Activated CD4-positive, alpha-beta T cell treated with anti-CD3 and anti-CD28 coated beads, Interleukin-2, amount 50 U/mL, for 1 hour (primary cell): ENCODE data around the gene RGS7BP.

Source experiments
- DNase-seq: peaks from one replicate; pipeline ENCODE4 v3.0.0-alpha.2; 2020

RGS7BP gene

DNA sequence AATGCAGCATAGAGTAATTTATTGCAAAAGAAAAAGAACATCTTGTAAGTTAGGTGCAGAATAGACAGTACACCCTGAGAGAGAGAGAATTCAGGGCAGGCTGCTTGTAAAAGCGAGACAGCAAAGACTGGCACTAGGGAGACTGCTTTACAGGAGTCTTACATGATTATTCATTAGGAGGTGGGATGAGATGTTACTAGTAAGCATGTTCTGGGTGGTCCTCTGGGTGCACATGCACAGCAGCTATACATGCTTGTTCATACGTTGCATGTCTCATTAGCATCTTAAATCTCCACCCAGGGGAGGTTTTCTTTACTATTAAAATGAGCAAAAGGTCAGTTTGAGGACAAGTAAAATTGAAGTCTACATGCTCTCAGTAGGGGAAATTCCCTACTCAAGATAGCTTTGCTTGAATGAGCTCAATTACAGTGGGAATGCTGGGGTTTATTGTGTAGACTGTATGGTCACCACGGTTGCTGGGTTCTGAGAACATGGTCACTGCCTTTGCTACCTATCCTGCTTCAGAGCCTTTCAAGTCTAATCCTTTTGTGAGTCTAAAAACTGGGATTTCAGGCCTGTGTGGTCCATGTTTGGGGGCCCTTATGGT, 60.6 kb downstream of the RGS7BP start:
- DNase-seq, result no peak

DNA sequence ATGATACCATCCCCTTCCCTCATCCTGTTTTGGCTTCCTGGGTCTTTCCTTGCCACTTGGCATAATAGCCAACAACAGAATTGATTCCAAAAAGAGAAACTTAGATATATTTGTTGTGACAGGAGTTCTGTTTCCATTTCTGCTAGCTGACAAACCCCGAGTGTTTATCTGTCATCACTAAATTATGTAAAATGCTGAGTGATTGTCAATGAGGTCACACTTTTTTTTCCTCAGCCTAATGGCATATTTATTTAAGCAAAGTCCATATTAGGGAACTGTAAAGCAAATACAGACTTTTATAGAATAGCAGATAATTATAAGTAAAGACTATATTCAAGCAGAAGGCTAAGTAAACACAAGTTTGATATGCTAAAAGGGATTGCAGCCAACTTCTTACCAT, 64.0 kb downstream of the RGS7BP start:
- no peak for DNase-seq

DNA sequence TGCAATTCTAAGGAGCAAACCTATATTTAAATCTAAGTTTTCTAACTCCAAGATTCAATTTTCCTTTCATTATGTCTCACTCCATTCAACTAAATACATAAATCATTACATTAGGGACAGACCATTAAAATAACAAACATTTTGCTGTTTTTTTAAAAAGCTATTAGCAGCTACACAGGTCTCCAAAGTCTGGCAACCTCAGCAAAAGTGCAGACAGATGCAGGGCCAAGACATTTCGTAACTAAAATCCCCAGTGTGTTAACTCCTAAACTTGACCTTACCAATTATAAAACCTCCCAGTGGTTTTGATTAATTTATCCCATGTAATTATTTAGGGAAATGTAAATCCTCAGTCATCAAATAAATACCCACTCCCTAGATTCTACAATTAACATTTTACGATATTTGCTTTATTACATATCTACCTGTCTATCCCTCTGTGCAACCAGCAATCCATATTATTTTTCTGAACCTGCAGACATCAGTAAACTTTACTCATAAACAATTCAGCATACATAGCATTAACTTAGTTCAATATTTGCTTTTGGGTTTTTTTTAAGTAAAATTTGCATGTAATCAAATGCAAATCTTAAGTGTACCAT, 64.7 kb downstream of the RGS7BP start:
- DNase-seq, result no peak

DNA sequence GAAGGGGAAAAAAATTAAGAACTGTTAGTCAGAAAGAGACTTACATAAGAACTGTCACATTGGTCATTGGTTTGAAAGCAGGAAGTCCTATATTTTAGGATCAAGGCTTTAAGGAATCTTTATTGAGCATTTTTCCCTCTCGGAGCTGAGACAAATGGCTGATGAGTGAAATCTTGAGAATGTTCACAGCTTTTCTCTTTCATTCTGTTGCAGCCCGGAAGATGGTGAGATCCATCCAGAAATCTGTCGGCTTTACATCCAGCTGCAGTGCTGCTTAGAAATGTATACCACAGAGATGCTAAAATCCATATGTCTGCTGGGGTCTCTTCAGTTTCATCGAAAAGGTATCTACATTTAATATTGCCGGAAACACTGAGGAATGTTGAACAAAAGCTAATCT, 69.7 kb downstream of the RGS7BP start:
- DNase-seq, result no peak

DNA sequence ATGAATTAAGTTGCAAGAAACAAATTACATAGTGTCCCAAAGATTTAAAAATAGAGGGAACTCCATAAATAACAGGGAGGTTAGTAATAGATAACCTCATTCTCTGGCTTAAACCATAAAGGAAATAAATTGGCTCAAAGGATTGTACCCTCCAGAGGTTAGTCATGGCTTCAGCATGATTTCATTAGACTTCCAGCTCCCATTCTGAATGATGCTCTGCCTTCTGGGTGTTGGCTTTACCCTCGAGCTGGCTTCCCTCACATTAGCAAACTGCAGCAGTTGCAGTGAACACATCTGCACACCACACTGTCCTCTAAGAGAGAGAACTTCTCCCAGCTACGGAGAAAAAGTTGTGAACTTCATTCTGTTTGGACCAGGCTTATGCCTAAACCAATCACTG, 70.4 kb downstream of the RGS7BP start:
- no peak for DNase-seq

DNA sequence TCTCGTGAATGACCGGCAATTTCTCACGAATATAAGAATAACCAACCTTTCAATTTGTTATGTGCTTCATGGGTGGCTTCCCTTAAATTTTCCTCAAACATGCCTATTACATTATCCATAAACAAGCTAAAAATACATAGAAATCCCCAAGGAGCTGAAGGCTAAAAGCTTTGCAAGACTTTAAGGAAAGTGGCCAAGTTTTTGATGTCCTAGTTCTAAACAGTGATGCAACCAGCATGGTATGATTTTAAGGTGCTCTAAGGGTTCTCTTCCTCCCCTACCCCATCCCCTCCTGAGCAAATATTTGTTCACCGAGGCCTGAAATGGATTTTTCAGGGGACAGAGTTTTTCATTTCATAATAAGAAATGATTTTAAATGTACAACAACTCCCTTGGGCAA, 79.8 kb downstream of the RGS7BP start:
- DNase-seq, result no peak

DNA sequence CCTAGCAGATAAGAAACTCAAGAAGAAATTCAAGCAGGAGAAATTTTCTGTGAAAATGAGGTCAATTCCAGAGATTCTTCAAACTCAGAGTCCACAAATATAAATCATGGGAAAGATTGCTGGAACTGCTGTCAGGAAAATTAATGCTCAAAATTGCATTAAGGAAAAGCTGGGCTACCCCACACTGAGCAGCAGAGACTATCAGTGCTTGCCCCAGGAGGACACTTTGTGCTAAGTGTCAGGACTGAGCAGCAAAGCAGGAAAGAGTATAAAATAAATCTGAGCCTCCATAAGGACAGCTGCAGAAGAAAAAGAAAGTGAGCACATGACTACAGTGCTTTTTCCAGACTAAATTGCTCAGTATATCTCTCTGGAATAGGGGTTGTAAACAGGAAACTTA, 81.6 kb downstream of the RGS7BP start:
- no peak for DNase-seq

DNA sequence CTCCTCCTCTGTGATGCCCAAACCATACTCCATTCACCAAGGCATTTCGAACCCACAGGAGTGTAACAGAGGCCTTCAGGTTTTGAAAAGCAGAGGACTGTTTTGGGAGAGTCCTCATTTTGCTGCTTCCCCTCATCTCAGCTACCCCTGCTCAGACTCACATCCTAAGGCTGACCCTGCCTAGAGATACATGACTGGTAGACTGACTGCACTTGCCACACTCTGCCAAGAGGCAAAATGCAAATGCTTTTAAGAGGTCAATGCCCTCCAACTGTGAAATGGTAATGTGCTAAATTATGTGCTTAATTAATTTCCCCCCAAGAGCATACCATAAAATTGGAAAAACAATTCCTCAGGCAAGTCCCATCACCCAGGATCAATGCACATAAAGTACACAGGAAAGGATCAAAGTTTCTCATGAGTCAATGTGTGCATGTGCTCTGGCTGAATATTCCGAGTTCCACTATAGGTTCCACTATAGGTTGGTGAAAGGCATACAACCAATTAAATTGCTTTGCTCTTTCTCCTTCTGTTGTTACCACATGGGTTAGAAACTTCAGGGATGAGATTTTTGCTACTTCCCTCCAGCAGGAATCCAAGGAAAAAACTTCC, 87.0 kb downstream of the RGS7BP start:
- DNase-seq, result no peak

DNA sequence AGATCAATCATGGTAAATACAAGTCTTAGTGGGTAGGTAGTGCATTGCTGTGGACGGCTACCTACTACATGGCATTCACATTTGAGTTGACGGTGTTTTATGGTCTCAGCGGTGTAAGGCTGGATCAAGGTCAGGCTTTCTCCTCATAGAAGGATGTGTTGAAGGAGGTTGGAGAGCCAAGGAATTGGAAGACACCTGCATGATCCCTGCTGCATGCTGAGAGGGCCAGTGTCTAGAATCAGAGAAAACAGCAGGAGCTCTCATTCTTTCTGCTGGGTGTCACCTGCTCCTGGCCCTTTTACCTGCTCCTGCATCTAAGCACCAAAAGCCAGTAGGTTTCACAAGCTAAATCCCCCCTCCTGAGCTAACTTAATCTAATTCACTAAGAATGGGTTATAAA, 88.2 kb downstream of the RGS7BP start:
- no peak for DNase-seq

DNA sequence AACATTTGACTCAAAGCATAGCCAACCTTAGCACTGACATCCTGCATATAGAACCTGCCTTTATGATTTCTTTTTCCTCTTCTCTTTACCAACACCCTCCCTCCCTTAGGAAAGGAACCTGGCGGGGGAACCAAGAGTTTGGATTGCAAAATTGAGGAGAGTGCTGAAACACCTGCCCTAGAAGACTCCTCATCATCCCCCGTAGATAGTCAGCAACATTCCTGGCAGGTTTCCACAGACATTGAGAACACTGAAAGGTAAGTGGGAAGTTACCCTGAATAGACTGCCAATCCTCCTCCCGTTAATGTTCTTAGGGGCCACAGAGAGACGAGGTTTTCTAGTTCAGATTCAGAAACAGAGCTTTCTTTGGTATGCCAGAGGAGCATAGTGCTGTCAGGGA, 88.8 kb downstream of the RGS7BP start:
- no peak for DNase-seq

DNA sequence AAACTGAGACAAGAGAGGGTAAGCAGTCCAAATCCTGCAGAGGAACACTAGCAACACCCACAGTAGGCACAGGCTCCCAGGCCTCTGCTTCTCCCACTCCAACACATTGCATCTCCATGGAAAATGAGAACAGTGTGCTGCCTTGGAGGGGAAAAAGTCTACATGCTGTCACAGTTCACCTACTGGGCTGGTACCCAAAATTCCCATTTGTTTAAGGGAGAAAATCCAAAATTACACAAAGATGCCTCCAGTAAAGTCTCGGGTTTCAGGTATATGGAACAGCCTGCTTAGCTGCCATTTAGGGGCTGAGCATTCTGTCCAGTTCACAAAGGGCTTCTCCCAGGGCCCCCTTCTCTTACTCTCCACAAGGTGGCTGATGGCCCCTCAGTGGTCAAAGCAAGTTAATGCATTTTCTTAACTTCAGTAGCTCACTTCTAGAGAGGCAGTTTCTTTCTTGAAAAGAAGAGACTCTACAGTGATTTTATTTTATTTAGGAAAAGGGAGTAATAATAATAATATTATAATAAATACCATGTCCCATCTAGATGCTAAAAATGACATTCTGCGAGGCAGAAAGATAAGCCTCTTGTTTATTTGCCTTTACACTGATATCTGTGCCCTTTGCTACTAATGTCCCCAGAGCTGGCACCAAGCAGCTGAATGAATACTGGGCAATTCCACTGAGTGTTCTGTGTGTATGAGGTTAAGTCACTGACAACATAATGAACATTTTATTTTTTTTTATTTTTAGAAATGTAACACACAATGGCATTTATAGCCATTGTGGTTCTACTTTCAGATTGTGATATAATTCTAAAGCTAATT, 89.4 kb downstream of the RGS7BP start:
- DNase-seq, result no peak

DNA sequence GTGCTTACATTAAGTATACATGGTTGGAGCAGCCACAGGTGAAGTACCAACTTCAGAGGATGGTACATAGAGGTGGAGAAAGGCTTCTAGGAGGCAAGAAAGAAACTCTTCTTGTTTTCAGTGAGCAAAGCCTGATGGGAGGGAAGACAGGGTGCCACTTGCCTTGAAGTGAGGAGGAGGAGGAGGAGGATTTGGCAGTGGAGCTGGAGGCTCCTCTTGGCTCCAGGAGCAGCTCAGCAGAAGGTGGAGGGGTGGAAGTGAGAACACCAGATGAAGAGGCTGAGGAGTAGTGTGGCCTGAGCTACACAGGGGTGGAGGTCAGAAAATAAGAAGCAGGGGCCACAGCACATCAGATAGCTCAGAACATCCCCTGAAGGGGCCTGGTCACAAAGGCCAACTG, 93.4 kb downstream of the RGS7BP start:
- no peak for DNase-seq

DNA sequence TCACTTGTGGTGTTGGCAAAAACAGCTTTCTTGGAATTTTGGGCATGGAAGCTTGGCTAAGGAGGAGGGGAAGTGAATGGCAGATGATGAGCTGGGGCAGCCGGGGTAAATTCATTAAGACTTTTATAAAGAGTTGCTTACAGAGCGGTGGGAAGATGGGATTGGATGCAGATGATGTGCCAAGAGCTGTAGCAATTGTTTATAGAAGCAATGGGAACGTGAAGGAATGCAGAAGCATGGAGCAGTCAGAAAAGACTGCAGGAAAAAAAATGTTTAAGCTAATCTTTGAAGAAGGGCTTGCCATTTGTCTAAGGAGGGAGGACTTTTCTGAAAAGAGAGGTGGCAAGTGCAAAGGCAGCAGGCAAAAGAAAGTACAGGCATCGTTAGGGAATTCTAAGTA, 97.9 kb downstream of the RGS7BP start:
- no peak for DNase-seq

DNA sequence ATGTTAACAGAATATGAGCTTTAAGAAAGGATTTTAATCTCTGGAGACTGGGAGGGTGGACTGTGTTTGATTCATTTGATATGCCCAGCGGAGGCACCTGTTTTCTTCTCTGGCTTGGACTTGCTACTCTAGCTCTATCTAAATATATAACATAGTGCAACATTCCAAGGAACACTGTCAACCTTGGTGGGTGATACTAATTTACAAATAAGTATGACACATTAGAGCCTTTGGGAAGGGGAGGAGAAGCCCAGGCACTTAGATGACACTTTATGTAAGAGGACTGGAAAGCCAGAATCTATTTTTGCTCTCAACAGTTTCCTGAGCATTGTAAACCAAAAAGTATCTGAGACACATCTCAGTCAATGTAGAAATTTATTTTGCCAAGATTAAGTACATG, 101.1 kb downstream of the RGS7BP start:
- DNase-seq, result no peak

DNA sequence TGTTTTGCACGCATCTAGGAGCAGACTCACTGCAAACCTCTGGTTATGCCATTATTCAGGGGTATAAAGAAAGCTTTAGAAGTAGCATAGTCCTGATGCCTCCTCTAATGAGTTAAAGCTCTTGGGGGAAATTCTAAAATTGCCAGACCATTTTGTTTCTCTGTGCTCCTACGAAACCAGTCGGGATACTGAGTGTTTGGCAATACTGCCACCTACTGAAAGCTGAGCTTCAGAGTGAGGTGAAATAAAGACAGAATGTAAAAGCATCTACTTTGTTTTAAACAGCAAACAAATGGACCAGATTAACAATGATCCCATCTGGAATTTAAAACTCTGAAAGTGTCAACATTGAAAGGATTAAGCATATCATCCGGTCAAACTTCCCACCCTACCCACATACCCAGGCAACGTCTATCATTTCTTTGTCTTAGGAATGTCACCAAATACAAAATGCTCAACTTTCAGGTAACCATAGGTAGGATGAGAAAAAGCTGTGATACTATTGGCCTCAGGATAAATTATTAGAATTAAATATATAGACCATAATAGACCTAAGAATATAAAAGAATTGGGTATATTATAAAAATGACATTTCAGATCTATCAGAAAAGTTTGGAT, 106.6 kb downstream of the RGS7BP start:
- DNase-seq, result no peak

DNA sequence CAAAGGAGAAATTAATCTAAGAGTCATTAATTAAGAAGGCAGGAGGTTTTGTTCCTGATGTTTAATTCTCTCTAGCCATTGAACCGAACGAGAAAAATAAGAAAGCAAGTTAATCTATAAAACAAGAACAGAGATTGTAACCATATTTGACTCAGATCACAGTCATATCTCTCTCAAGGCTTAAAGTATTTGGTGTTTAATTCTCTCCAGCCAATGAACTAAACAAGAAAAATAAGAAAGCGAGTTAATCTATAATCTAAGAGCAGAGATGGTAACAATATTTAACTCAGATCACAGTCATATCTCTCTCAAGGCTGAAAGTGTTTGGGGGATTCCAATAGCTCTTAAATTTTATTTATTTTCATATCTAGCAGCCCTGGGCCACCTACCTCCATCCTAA, 110.1 kb downstream of the RGS7BP start:
- no peak for DNase-seq

DNA sequence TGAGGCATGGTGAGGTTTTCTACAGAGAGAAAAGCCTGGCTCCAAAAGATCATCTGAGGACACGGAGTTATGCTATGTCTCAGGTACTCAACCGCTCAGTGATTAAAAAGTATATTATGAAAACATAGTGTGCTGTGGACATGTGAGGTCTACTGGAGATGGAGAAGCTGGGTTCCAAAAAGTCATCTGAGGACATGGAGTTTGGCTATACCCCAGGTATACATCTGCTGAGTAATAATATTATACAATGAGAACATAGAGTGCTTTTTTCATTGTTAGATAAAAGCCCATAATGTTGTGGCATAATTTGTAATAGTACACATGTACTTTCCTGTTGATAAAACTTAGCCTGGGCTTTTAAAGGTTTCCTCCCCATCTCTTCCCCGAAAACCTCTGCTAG, 113.8 kb downstream of the RGS7BP start:
- no peak for DNase-seq

DNA sequence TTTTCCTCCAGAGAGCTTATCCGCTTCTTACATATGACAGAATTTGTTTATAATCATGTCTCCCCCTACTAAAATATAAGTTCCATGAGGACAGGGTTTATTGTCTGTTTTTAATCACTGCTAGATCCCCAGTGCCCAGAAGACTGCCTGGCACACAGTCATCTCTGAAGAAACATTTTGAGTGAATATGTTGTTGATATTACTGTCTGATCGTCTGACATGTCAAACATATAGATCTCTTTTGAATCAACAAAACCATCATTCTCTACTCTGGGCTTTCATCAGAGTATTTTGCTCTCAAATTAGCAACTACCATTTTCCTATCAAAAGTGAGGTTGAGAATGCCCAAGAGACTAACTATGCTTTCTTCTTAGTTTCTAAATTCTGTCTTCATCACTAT, 117.2 kb downstream of the RGS7BP start:
- DNase-seq, result no peak

DNA sequence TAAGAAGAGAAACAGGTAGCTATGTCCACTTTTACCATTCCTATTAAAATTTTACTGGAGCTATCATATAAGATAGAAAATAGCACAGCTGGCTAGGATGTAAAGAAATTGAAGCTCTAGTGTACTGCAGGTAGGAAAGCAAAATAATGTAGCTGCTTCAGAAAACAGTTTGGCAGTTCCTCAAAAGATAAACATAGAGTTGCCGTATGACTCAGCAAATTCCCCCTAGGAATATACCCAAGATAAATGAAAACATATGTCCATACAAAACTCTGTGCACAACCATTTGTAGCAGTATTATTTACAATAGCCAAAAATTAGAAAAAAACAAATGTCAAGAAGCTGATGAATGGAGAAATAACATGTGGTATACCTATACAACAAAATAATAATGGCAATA, 119.9 kb downstream of the RGS7BP start:
- no peak for DNase-seq

DNA sequence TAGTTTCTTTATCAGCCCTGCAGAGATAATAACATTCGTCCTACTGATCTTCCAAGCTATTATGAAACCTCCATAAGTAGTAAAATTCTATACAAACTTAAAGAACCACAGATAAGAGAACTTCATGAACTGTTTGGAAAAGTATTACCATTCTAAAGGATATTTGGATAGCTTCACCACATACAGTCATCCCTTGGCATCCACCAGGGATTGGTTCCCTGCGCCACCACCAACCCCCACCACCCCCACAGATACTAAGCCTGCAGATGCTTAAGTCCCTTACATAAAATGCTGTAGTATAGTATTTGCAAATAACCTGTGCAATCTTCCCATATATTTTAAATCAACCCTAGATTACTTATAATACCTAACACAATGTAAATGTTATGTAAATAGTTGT, 123.1 kb downstream of the RGS7BP start:
- DNase-seq, result no peak

DNA sequence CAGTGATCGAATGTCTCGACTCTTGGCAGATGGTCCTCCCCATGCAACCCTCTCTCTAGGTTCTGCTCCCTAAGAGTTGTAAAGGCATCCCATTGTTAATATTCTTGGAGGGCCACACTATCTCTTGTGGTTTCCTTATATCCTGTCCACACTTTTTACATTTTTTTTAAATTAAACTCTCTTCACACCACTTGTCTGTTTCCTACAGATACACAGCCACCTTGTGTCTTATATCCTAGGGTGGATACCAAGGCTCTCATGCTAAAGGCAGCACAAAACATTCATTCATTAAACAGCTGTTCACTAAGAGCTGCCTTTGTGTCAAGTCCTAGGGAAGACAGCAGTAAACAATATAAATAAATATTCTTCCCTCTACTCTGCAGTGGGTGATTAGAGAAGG, 124.0 kb downstream of the RGS7BP start:
- no peak for DNase-seq

DNA sequence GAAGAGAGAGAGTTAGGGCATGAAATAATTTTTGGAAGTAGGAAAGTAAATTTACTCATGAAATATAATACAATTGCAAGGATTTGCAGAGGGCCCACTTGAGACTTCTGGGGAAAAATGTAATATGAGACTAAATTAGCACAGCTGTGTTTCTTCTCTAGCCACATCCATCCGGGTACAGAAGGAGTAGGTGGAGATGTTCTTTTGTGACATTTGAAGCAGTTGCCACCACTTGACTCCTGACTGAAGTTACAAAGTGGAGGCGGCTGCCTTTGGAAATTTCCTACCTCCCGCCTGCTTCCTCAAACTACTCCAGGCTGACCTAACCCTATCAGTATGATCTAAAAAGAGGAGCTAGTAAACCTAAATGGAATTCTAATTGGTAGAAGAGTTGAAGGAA, 126.4 kb downstream of the RGS7BP start:
- DNase-seq, result no peak

DNA sequence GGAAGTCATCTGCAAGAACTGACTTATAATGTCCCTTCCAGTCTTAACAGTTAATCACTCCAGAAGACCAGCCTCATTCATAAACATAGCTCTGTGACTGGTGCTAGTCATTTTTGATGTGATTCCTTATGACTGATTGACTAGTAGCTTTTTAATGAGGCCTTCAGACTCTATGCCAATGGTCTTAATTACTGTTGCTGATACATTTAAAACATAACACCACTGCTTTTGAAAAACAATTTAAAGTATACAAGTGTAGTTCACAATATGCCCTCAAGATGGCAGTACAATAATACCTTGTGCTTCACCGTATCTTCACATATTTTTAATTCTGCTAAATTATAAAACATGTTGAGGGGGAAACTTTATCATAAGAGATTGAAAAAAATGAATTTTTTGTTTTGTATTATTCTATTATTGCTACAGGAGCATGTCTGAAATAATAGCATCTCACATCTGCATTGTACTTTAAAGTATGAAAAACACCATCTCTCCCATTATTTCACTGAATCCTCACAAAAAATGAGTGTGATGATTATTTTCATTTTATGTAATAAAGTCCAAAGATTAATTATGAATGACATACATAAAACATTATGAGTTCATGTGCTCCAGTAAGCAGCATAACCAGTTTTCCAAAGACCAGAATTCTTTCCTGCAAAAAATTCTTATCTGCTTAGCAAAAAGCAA, 129.3 kb downstream of the RGS7BP start:
- no peak for DNase-seq
